Epithelial cell of proximal tubule (primary cell): ENCODE measurements around the gene MRNIP. TPM values are rescaled to one million over a fixed set of nuclear protein-coding genes. Genes with fewer than 3 reads are reported as not detected.

Experiments
- DNase-seq: peaks from one replicate; pipeline ENCODE4 v3.0.0-alpha.2; 2011; ENCODE audit warnings: low read depth
- H3K4me3 ChIP-seq: 2 replicates; pipeline ENCODE4 v1.5.1; 2011; ENCODE audit warnings: low read depth, mild to moderate bottlenecking, low read length
- CTCF ChIP-seq: conservative IDR thresholded peaks from 2 replicates; pipeline ENCODE4 v1.5.1; 2012; ENCODE audit warnings: low read depth, mild to moderate bottlenecking, low read length
- total RNA-seq: library from RNA; depleted of rRNA; stranded (reverse); fragments of >200 nt; gene quantifications from 2 replicates; pipeline ENCODE4 v1.2.3, GENCODE V29; 2015

The MRNIP gene
- total RNA-seq, 1 donor from 2014 or later: 22.1 TPM

- H3K4me3 ChIP-seq: no peak overlapping the region
- TF ChIP-seq CTCF: no peak
- DNase-seq: no peak
Measured at GRCh38 chr5:179798144-179798770, 60.4 kb downstream of the MRNIP start.

- DNase-seq: no peak
- no peak for TF ChIP-seq CTCF
- H3K4me3 ChIP-seq: no peak overlapping the region
Measured at GRCh38 chr5:179797741-179798140, 60.9 kb downstream of the MRNIP start.

GRCh38 chr5:179796877-179797608 lies 61.6 kb downstream of the MRNIP start:
- peak overlapping the region; percentile 61 for H3K4me3 ChIP-seq

GRCh38 chr5:179795863-179796833 lies 62.5 kb downstream of the MRNIP start:
- peak; percentile 58 for TF ChIP-seq CTCF
- peak overlapping the region; percentile 61 for H3K4me3 ChIP-seq
- no peak for DNase-seq

More at GRCh38 chr5:179796877-179797608, 61.6 kb downstream of the MRNIP start:
- no peak for DNase-seq
- no peak for TF ChIP-seq CTCF

- no peak for DNase-seq
- no peak for TF ChIP-seq CTCF
Measured at GRCh38 chr5:179795049-179795862, 63.4 kb downstream of the MRNIP start.

GRCh38 chr5:179794575-179794974 lies 64.0 kb downstream of the MRNIP start:
- DNase-seq: no peak
- TF ChIP-seq CTCF: no peak
- no peak overlapping the region for H3K4me3 ChIP-seq

More at GRCh38 chr5:179795049-179795862, 63.4 kb downstream of the MRNIP start:
- H3K4me3 ChIP-seq: peak overlapping the region; percentile 61
